Nephron (organoid): ENCODE measurements around the gene ABLIM3.
"Not testable (repeated sequence)": the region's sequence is repeated elsewhere in the genome, so short reads cannot be mapped to it uniquely, and the experiment has no call there.

Source experiments
- H3K27ac Mint-ChIP-seq, 3 experiments: 2 replicates each; pipeline ENCODE4 v1.8.0; 2020; ENCODE audit warnings: mixed read lengths in 3 of 3, mild to moderate bottlenecking in 2 of 3, moderate library complexity in 1 of 3
- H3K27me3 Mint-ChIP-seq: 2 replicates; pipeline ENCODE4 v1.8.0; 2021; ENCODE audit warnings: low read depth, mild to moderate bottlenecking, moderate library complexity, mixed read lengths
- H3K36me3 Mint-ChIP-seq: 2 replicates; pipeline ENCODE4 v1.8.0; 2020; ENCODE audit warnings: low read depth, mixed read lengths
- H3K4me1 Mint-ChIP-seq: 2 replicates; pipeline ENCODE4 v1.8.0; 2020; ENCODE audit warnings: mixed read lengths
- H3K4me3 Mint-ChIP-seq, 3 experiments: 2 replicates each; pipeline ENCODE4 v1.8.0; 2020; ENCODE audit warnings: mild to moderate bottlenecking in 3 of 3, mixed read lengths in 3 of 3, moderate library complexity in 2 of 3
- H3K9me3 Mint-ChIP-seq: 2 replicates; pipeline ENCODE4 v1.8.0; 2020; ENCODE audit warnings: mixed read lengths
- CTCF ChIP-seq, 3 experiments: fragments of 200-600 bp; sonication (generic); IDR thresholded peaks; one replicate each; pipeline ENCODE4 v1.5.0; 2021; ENCODE audit warnings: antibody characterized with exemption in 3 of 3; ENCODE audit not compliant: unreplicated experiment in 3 of 3

ABLIM3 gene

GRCh38 chr5:149185067-149185466, 43.8 kb downstream of the ABLIM3 start:
- Mint-ChIP-seq H3K27ac (no peak overlapping the region), H3K4me1 (peaks cover 15% of the 10 kb centered on the region), H3K36me3 (no peaks in the 10 kb centered on the region), H3K27me3 (peaks cover 7% of the 10 kb centered on the region), H3K9me3 (no peaks in the 10 kb centered on the region), H3K4me3 (no peak overlapping the region)
- TF ChIP-seq CTCF (IDR thresholded peaks at IDR 0.05; ENCODE audit: unreplicated experiment in 3 of 3): no peak

- H3K36me3 Mint-ChIP-seq: no peaks in the 10 kb centered on the region
These were observed 45.2 kb downstream of the ABLIM3 start for GRCh38 chr5:149186506-149186905.

GRCh38 chr5:149187617-149188016, 46.3 kb downstream of the ABLIM3 start:
- H3K27ac Mint-ChIP-seq, H3K4me3 Mint-ChIP-seq, H3K4me1 Mint-ChIP-seq, H3K27me3 Mint-ChIP-seq, H3K9me3 Mint-ChIP-seq, H3K36me3 Mint-ChIP-seq: not testable (repeated sequence)

More at GRCh38 chr5:149186506-149186905, 45.2 kb downstream of the ABLIM3 start:
- H3K9me3 Mint-ChIP-seq: no peaks in the 10 kb centered on the region
- peaks cover 8% of the 10 kb centered on the region for H3K4me1 Mint-ChIP-seq
- H3K4me3 Mint-ChIP-seq: no peak overlapping the region
- no peak for TF ChIP-seq CTCF (IDR thresholded peaks at IDR 0.05; ENCODE audit: unreplicated experiment in 3 of 3)
- H3K27me3 Mint-ChIP-seq: no peaks in the 10 kb centered on the region
- no peak overlapping the region for H3K27ac Mint-ChIP-seq

- H3K27ac Mint-ChIP-seq: no peak overlapping the region
- TF ChIP-seq CTCF (IDR thresholded peaks at IDR 0.05; ENCODE audit: unreplicated experiment in 3 of 3): no peak
- no peak overlapping the region for H3K4me3 Mint-ChIP-seq
- H3K9me3 Mint-ChIP-seq: no peaks in the 10 kb centered on the region
- H3K36me3 Mint-ChIP-seq: no peaks in the 10 kb centered on the region
- H3K27me3 Mint-ChIP-seq: no peaks in the 10 kb centered on the region
- H3K4me1 Mint-ChIP-seq: peaks cover 5% of the 10 kb centered on the region
These were observed 47.1 kb downstream of the ABLIM3 start for GRCh38 chr5:149188383-149188782.

- Mint-ChIP-seq H3K36me3 (no peaks in the 10 kb centered on the region), H3K9me3 (no peaks in the 10 kb centered on the region), H3K4me1 (peaks cover 4% of the 10 kb centered on the region), H3K4me3 (no peak overlapping the region), H3K27ac (no peak overlapping the region), H3K27me3 (no peaks in the 10 kb centered on the region)
- TF ChIP-seq CTCF (IDR thresholded peaks at IDR 0.05; ENCODE audit: unreplicated experiment in 3 of 3): no peak
These were observed 54.1 kb downstream of the ABLIM3 start for GRCh38 chr5:149195337-149195887.

GRCh38 chr5:149195962-149196361, 54.7 kb downstream of the ABLIM3 start:
- Mint-ChIP-seq H3K36me3 (no peaks in the 10 kb centered on the region), H3K4me3 (no peak overlapping the region), H3K27me3 (no peaks in the 10 kb centered on the region), H3K9me3 (no peaks in the 10 kb centered on the region), H3K27ac (no peak overlapping the region), H3K4me1 (peaks cover 4% of the 10 kb centered on the region)
- no peak for TF ChIP-seq CTCF (IDR thresholded peaks at IDR 0.05; ENCODE audit: unreplicated experiment in 3 of 3)
